GM12878 (cell line): ENCODE results near the gene PINLYP. TPM values are rescaled to one million over a fixed set of nuclear protein-coding genes. Genes with fewer than 3 reads are reported as not detected.

ENCODE experiments used
- ATAC-seq: fragments of 200-7000 bp; cut with Tn5 transposase; 3 replicates; pipeline ENCODE4 v1.9.1; 2020; ENCODE audit warnings: mild to moderate bottlenecking, moderate library complexity
- BruUV-seq: library from RNA; stranded (reverse); fragments of 400-500 nt; replicated peaks from 2 replicates; lab custom pipeline; 2021; lab: Mats Ljungman, UMichigan
- CTCF ChIA-PET: fragments of 300-600 bp; sonication (Branson Sonifier 250); formaldehyde crosslinking; extraction: SDS; loops from one replicate; lab custom pipeline; 2021; ENCODE audit warnings: inconsistent platforms; lab: Yijun Ruan, JAX
- POLR2A ChIA-PET: fragments of 350-600 bp; formaldehyde crosslinking; extraction: SDS; loops from one replicate; lab custom pipeline; 2021; ENCODE audit warnings: inconsistent platforms; lab: Charles Lee
- RAD21 ChIA-PET: fragments of 300-600 bp; sonication (Branson Sonifier 250); formaldehyde crosslinking; loops from one replicate; lab custom pipeline; 2023; ENCODE audit warnings: antibody characterized with exemption; ENCODE audit not compliant: unreplicated experiment; lab: Charles Lee
- SMC1A ChIA-PET: fragments of 300-600 bp; sonication (Branson Sonifier 250); formaldehyde crosslinking; loops from one replicate; lab custom pipeline; 2023; ENCODE audit not compliant: unreplicated experiment, uncharacterized antibody; lab: Charles Lee
- DNase-seq: peaks from one replicate; pipeline ENCODE4 v3.0.0-alpha.2; 2011; ENCODE audit warnings: low read depth, low spot score
- FAIRE-seq: peaks from 3 replicates; lab custom pipeline; 2011; peaks lifted over from hg19 to GRCh38; lab: Jason Lieb, UNC
- H2AFZ ChIP-seq: 2 replicates; pipeline ENCODE4 v1.6.0; 2011; ENCODE audit warnings: low read depth, low read length, control low read depth; ENCODE audit not compliant: control insufficient read depth
- H3K27ac ChIP-seq: 2 replicates; pipeline ENCODE4 v1.5.1; 2011; ENCODE audit warnings: control low read depth; ENCODE audit not compliant: control insufficient read depth, insufficient read depth
- H3K27me3 ChIP-seq, 2 experiments: replicated peaks in 1 of 2; 2 replicates each; pipeline versions ENCODE4 v1.6.0 to v1.6.1; 2011; ENCODE audit warnings: low read length in 1 of 2; ENCODE audit not compliant: control insufficient read depth in 2 of 2, insufficient read depth in 2 of 2
- H3K36me3 ChIP-seq, 2 experiments: 2 replicates each; pipeline ENCODE4 v1.5.1; 2011; ENCODE audit warnings: low read length in 1 of 2; ENCODE audit not compliant: control insufficient read depth in 2 of 2, insufficient read depth in 2 of 2
- H3K4me1 ChIP-seq: 2 replicates; pipeline ENCODE4 v1.6.1; 2011; ENCODE audit warnings: mild to moderate bottlenecking, low read length, moderate library complexity, mixed read lengths; ENCODE audit not compliant: control insufficient read depth, insufficient read depth
- H3K4me2 ChIP-seq: 2 replicates; pipeline ENCODE4 v1.6.0; 2011; ENCODE audit warnings: control low read depth; ENCODE audit not compliant: control insufficient read depth, insufficient read depth
- H3K4me3 ChIP-seq: fragments of 200-600 bp; sonication (generic); 2 replicates; pipeline ENCODE4 v1.5.1; 2016
- H3K79me2 ChIP-seq: 2 replicates; pipeline ENCODE4 v1.6.0; 2011; ENCODE audit warnings: low read length; ENCODE audit not compliant: control insufficient read depth, insufficient read depth
- H3K9ac ChIP-seq: 2 replicates; pipeline ENCODE4 v1.8.0; 2011; ENCODE audit warnings: low read length, control low read depth, mixed read lengths; ENCODE audit not compliant: control insufficient read depth, insufficient read depth
- H3K9me3 ChIP-seq: replicated peaks from 3 replicates; pipeline ENCODE4 v1.5.1; 2011; ENCODE audit warnings: mild to moderate bottlenecking, low read length; ENCODE audit not compliant: control insufficient read depth, insufficient read depth
- H4K20me1 ChIP-seq: 2 replicates; pipeline ENCODE4 v1.6.0; 2011; ENCODE audit not compliant: control insufficient read depth, insufficient read depth
- BMI1 ChIP-seq: fragments of 450-650 bp; IDR thresholded peaks from 2 replicates; pipeline ENCODE4 v1.6.1; 2016; ENCODE audit warnings: mild to moderate bottlenecking, moderate library complexity, borderline replicate concordance
- DPF2 ChIP-seq: fragments of 450-650 bp; IDR thresholded peaks from 2 replicates; pipeline ENCODE4 v1.6.1; 2017; ENCODE audit warnings: mild to moderate bottlenecking
- HDAC2 ChIP-seq: fragments of 200-600 bp; sonication (generic); IDR thresholded peaks from 2 replicates; pipeline ENCODE4 v1.6.1; 2017
- RAD51 ChIP-seq: fragments of 450-650 bp; IDR thresholded peaks from 2 replicates; pipeline ENCODE4 v1.6.1; 2016; ENCODE audit warnings: moderate library complexity, mild to moderate bottlenecking, inconsistent platforms
- SMAD5 ChIP-seq: IDR thresholded peaks from 2 replicates; pipeline ENCODE4 v1.6.1; 2016; ENCODE audit warnings: antibody characterized with exemption, low read depth
- SPI1 ChIP-seq: IDR thresholded peaks from 2 replicates; pipeline ENCODE4 v1.6.1; 2011; ENCODE audit warnings: low read depth, mild to moderate bottlenecking, low read length, moderate library complexity, borderline replicate concordance; ENCODE audit not compliant: insufficient read depth
- TAF1 ChIP-seq: IDR thresholded peaks from 2 replicates; pipeline ENCODE4 v1.6.1; 2011; ENCODE audit warnings: mild to moderate bottlenecking, low read depth, low read length, borderline replicate concordance
- TCF3 ChIP-seq: IDR thresholded peaks from 2 replicates; pipeline ENCODE4 v1.6.1; 2012; ENCODE audit warnings: low read depth, mild to moderate bottlenecking, low read length, borderline replicate concordance; ENCODE audit not compliant: insufficient read depth
- TCF7 ChIP-seq: IDR thresholded peaks from 2 replicates; pipeline ENCODE4 v1.6.1; 2014; ENCODE audit warnings: antibody characterized with exemption, borderline replicate concordance
- ZBED1 ChIP-seq: IDR thresholded peaks from 2 replicates; pipeline ENCODE4 v1.6.1; 2016; ENCODE audit warnings: borderline replicate concordance
- WGBS: methylation state at CpG from one replicate; pipeline ENCODE4 v1.1.6; 2016; ENCODE audit warnings: low lambda C conversion rate; ENCODE audit not compliant: insufficient replicate concordance, insufficient coverage; ENCODE audit errors: missing lambda C conversion rate; 5-methylcytosine and 5-hydroxymethylcytosine counted together
- in situ Hi-C: fragments of 300-500 bp; cut with MboI; formaldehyde crosslinking; loops from 9 replicates; pipeline ENCODE4 v1.14.3; 2018; ENCODE audit warnings: mixed read lengths
- intact Hi-C: fragments of 100-400 bp; cut with micrococcal nuclease; formaldehyde crosslinking; loops from one replicate; pipeline ENCODE4 v1.14.2; 2022; ENCODE audit not compliant: unreplicated experiment
- polyA plus RNA-seq, 11 experiments: library from polyadenylated mRNA; depleted of rRNA in 4 of 11; unstranded in 6 of 11; stranded (reverse) in 5 of 11; fragments of >200 nt; fragmentation: Nextera tagmentation in 4 of 11; fragmentation: Illumina TruSeq in 1 of 11; extraction: Ambion mirVana in 4 of 11; extraction: Trizol in 1 of 11; gene quantifications; 1 replicate in 1 of 11; 2 replicates in 10 of 11; pipeline versions ENCODE4 v1.2.1 to v1.2.3, GENCODE V29; 2011 to 2016; ENCODE audit warnings: inconsistent platforms in 2 of 11, missing spikeins in 2 of 11, low read depth in 1 of 11
- total RNA-seq, 4 experiments: library from RNA; depleted of rRNA in 3 of 4; stranded (reverse); fragments of >200 nt in 3 of 4; fragmentation: Illumina TruSeq in 1 of 4; extraction: Trizol in 1 of 4; gene quantifications; 2 replicates each; pipeline versions ENCODE4 v1.2.1 to v1.2.3, GENCODE V29; 2013 to 2021
- TF ChIP-seq, protein P1 (sequence below): IDR thresholded peaks from 2 replicates; pipeline ENCODE4 v1.6.1; 2012; ENCODE audit warnings: low read depth, low read length, improper control_type of control experiment
- TF ChIP-seq, protein P2 (sequence below): fragments of 450-650 bp; IDR thresholded peaks from 2 replicates; pipeline ENCODE4 v1.6.1; 2016; ENCODE audit warnings: mild to moderate bottlenecking, moderate library complexity, borderline replicate concordance
- TF ChIP-seq, protein P3 (sequence below): IDR thresholded peaks from 2 replicates; pipeline ENCODE4 v1.6.1; 2012; ENCODE audit warnings: low read depth, low read length, improper control_type of control experiment
- TF ChIP-seq, protein P4 (sequence below): IDR thresholded peaks from 2 replicates; pipeline ENCODE4 v1.6.1; 2012; ENCODE audit warnings: low read length, inconsistent platforms

The PINLYP gene
- total and polyA plus RNA-seq, 10 of the 15 experiments (the other 5 are each of a cell fraction or from before 2014, with no cell fraction given): 1.0 to 26.9 (median 11.4) TPM

DNA sequence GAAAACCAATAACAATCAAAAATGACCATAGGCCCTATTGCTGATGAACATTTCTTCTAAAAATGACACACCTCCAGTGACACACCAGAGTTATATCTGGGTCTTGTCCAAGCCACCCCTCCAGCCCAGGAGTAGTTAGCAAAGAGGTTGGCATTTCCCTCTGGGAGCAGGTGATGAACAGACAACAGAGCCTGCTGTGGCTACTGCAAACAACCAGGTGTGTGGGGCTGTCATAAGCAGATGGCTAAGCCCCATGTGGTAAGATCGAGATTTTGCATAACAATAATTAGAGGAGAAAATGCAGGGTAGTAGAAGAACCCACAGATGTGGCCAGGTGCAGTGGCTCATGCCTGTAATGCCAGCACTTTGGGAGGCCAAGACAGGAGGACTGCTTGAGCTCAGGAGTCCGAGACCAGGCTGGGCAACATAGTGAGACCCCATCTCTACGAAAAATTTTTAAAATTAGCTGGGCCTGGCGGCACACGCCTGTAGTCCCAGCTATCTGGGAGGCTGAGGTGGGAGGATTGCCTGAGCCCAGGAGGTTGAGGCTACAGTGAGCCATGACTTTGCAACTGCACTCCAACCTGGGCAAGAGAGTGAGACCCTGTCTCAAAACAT is 5.3 kb upstream of the PINLYP start:
- RAD21 ChIA-PET: no interaction called here
- ATAC-seq (peak; percentile 33; the same call in 2 of the 3 replicates), DNase-seq (no peak), FAIRE-seq (no peak)
- WGBS: 89% methylated on average over 5 of the region's 5 CpGs
- Histone ChIP-seq H4K20me1 (no peaks in the 10 kb centered on the region), H3K9ac (no peak overlapping the region), H3K27me3 (no peaks in the 10 kb centered on the region), H2AFZ (no peak overlapping the region), H3K4me1 (no peaks in the 10 kb centered on the region; the same call in 1 of the 2 replicates), H3K36me3 (peaks cover 0 to 3% of the 10 kb centered on the region in 2 experiments; a peak in 1 of 4 replicates), H3K4me2 (no peak overlapping the region), H3K4me3 (no peak overlapping the region), H3K79me2 (peaks cover 9% of the 10 kb centered on the region), H3K27ac (no peak overlapping the region), H3K9me3 (no peaks in the 10 kb centered on the region)
- SMC1A ChIA-PET: interaction anchor here (1.2 to 1.4 kb wide), 2 partner anchors 27 to 239 kb away, joined by 4 to 6 read pairs; partner anchors contain the start of gene ZNF576
- POLR2A ChIA-PET: no interaction called here
- intact Hi-C loops: no loop called here
- in situ Hi-C loops: no loop called here
- BruUV-seq: no TSS peak
- CTCF ChIA-PET: interaction anchor here (0.6 to 9.0 kb wide), 4 partner anchors 13 to 70 kb away, joined by 3 to 99 read pairs (median 10); partner anchors contain the start of genes IRGQ and ZNF576
- TF ChIP-seq TCF3: no peak
- TF ChIP-seq, protein P1, sequence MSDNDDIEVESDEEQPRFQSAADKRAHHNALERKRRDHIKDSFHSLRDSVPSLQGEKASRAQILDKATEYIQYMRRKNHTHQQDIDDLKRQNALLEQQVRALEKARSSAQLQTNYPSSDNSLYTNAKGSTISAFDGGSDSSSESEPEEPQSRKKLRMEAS: no peak
- TF ChIP-seq SPI1: no peak
- TF ChIP-seq, protein P2, sequence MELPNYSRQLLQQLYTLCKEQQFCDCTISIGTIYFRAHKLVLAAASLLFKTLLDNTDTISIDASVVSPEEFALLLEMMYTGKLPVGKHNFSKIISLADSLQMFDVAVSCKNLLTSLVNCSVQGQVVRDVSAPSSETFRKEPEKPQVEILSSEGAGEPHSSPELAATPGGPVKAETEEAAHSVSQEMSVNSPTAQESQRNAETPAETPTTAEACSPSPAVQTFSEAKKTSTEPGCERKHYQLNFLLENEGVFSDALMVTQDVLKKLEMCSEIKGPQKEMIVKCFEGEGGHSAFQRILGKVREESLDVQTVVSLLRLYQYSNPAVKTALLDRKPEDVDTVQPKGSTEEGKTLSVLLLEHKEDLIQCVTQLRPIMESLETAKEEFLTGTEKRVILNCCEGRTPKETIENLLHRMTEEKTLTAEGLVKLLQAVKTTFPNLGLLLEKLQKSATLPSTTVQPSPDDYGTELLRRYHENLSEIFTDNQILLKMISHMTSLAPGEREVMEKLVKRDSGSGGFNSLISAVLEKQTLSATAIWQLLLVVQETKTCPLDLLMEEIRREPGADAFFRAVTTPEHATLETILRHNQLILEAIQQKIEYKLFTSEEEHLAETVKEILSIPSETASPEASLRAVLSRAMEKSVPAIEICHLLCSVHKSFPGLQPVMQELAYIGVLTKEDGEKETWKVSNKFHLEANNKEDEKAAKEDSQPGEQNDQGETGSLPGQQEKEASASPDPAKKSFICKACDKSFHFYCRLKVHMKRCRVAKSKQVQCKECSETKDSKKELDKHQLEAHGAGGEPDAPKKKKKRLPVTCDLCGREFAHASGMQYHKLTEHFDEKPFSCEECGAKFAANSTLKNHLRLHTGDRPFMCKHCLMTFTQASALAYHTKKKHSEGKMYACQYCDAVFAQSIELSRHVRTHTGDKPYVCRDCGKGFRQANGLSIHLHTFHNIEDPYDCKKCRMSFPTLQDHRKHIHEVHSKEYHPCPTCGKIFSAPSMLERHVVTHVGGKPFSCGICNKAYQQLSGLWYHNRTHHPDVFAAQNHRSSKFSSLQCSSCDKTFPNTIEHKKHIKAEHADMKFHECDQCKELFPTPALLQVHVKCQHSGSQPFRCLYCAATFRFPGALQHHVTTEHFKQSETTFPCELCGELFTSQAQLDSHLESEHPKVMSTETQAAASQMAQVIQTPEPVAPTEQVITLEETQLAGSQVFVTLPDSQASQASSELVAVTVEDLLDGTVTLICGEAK: no peak
- no peak for TF ChIP-seq TCF7
- no peak for TF ChIP-seq RAD51
- TF ChIP-seq, protein P3, sequence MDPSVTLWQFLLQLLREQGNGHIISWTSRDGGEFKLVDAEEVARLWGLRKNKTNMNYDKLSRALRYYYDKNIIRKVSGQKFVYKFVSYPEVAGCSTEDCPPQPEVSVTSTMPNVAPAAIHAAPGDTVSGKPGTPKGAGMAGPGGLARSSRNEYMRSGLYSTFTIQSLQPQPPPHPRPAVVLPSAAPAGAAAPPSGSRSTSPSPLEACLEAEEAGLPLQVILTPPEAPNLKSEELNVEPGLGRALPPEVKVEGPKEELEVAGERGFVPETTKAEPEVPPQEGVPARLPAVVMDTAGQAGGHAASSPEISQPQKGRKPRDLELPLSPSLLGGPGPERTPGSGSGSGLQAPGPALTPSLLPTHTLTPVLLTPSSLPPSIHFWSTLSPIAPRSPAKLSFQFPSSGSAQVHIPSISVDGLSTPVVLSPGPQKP: no peak
- no peak for TF ChIP-seq ZBED1
- no peak for TF ChIP-seq BMI1
- no peak for TF ChIP-seq SMAD5
- no peak for TF ChIP-seq DPF2
- TF ChIP-seq HDAC2: no peak
- TF ChIP-seq TAF1: no peak
- TF ChIP-seq, protein P4, sequence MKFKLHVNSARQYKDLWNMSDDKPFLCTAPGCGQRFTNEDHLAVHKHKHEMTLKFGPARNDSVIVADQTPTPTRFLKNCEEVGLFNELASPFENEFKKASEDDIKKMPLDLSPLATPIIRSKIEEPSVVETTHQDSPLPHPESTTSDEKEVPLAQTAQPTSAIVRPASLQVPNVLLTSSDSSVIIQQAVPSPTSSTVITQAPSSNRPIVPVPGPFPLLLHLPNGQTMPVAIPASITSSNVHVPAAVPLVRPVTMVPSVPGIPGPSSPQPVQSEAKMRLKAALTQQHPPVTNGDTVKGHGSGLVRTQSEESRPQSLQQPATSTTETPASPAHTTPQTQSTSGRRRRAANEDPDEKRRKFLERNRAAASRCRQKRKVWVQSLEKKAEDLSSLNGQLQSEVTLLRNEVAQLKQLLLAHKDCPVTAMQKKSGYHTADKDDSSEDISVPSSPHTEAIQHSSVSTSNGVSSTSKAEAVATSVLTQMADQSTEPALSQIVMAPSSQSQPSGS: no peak
